ENCODE data around the gene TPD52L2.

- TF ChIP-seq CTCF (IDR thresholded peaks at IDR 0.05) (no peak), EZH2 (IDR thresholded peaks at IDR 0.05; ENCODE audit: borderline replicate concordance, insufficient read depth, low read depth, low read length, poor library complexity, severe bottlenecking) (no peak)
Measured at GRCh38 chr20:63829945-63830835, 34.9 kb upstream of the TPD52L2 start.
